Naive thymus-derived CD8-positive, alpha-beta T cell (primary cell): ENCODE measurements around the gene PTGIR. TPM values are rescaled to one million over a fixed set of nuclear protein-coding genes. Genes with fewer than 3 reads are reported as not detected.
A peak's percentile ranks its signal among the peaks of the same experiment; 100 is the strongest.

Source experiments
- ATAC-seq, 2 donors: fragments of 150-1000 bp; cut with Tn5 transposase in 1 of 2; sonication (Bioruptor Pico), chemical (Tn5 transposase) in 1 of 2; 1 replicate in 1 of 2; 2 replicates in 1 of 2; pipeline ENCODE4 v1.10.0; 2021; ENCODE audit warnings: mild to moderate bottlenecking in 2 of 2, moderate library complexity in 2 of 2
- POLR2A ChIA-PET: fragments of 350-600 bp; sonication (Branson Sonifier 250); formaldehyde crosslinking; loops from one replicate; lab custom pipeline; 2021; ENCODE audit warnings: antibody characterized with exemption; lab: Charles Lee
- DNase-seq, 10 donors: peaks; one replicate each; pipeline versions ENCODE4 v3.0.0 to v3.0.0-alpha.2; 2020 to 2022
- H3K27ac Mint-ChIP-seq, 10 donors: one replicate each; pipeline ENCODE4 v1.8.0; 2020 to 2022; ENCODE audit warnings: mild to moderate bottlenecking in 10 of 10, mixed read lengths in 10 of 10, moderate library complexity in 4 of 10, inconsistent platforms in 1 of 10
- H3K27me3 Mint-ChIP-seq, 5 donors: one replicate each; pipeline ENCODE4 v1.8.0; 2021 to 2022; ENCODE audit warnings: mixed read lengths in 5 of 5
- H3K36me3 Mint-ChIP-seq, 3 donors: one replicate each; pipeline ENCODE4 v1.8.0; 2020 to 2022; ENCODE audit warnings: mixed read lengths in 3 of 3, mild to moderate bottlenecking in 2 of 3, inconsistent platforms in 1 of 3
- H3K4me1 Mint-ChIP-seq, 4 donors: one replicate each; pipeline ENCODE4 v1.8.0; 2021 to 2022; ENCODE audit warnings: mixed read lengths in 4 of 4
- H3K4me3 Mint-ChIP-seq, 10 donors: one replicate each; pipeline ENCODE4 v1.8.0; 2020 to 2022; ENCODE audit warnings: mild to moderate bottlenecking in 10 of 10, mixed read lengths in 10 of 10, moderate library complexity in 6 of 10, inconsistent platforms in 1 of 10
- H3K9me3 Mint-ChIP-seq, 9 donors: one replicate each; pipeline ENCODE4 v1.8.0; 2020 to 2022; ENCODE audit warnings: mixed read lengths in 9 of 9, mild to moderate bottlenecking in 3 of 9, inconsistent platforms in 1 of 9, moderate library complexity in 1 of 9
- polyA plus RNA-seq, 3 donors: library from polyadenylated mRNA; unstranded; fragments of 300-500 nt; fragmentation: Illumina TruSeq; gene quantifications; one replicate each; pipeline ENCODE4 v1.2.3, GENCODE V29; 2021
- total RNA-seq, 8 experiments: library from RNA in 2 of 8; stranded (reverse) in 2 of 8; gene quantifications; one replicate each; pipeline ENCODE4 v1.2.3 and lab custom pipeline; 2021 to 2026

PTGIR gene
- under 1 TPM in 1 of 2 experiments, not detected in 1; 0.25 TPM for total RNA-seq
- polyA plus RNA-seq = 1 to 10 TPM in 1 of 3 donors, under 1 TPM in 2; 0.12 to 2.8 (median 0.55) TPM
- total RNA-seq (lab: John Stamatoyannopoulos, UW) = 0.22 to 20.7 (median 1.1) reads per million in 6 experiments

GRCh38 chr19:46624958-46625661 lies at the start of gene PTGIR:
PTGIR (minus strand) TSS chr19:46625089; CDS start chr19:46624225, 864 bp downstream.
- POLR2A ChIA-PET = interaction anchor here (0.6 to 2.0 kb wide), 3 partner anchors 8 to 13 kb away, joined by 3 to 7 read pairs (median 5); no protein-coding TSS in a partner anchor
- peaks cover 0 to 2% (median 0%) of the 10 kb centered on the region in 5 donors for H3K27me3 Mint-ChIP-seq
- ATAC-seq (peak in 1 of 2 donors; percentile 31), DNase-seq (no peak)
- peak within 1 kb of the TSS in 9 of 10 donors; percentile 5 to 89 (median 78) for H3K27ac Mint-ChIP-seq
- no peaks in the 10 kb centered on the region for H3K9me3 Mint-ChIP-seq
- H3K4me3 Mint-ChIP-seq = peak within 1 kb of the TSS; percentile 12 to 79 (median 51)
- peaks cover 23 to 64% (median 53%) of the 10 kb centered on the region in 4 donors for H3K4me1 Mint-ChIP-seq
- H3K36me3 Mint-ChIP-seq = no peaks in the 10 kb centered on the region

- POLR2A ChIA-PET = no interaction called here
- H3K4me1 Mint-ChIP-seq = peaks cover 0 to 2% (median 0%) of the 10 kb centered on the region in 4 donors
- peaks cover 5 to 36% (median 14%) of the 10 kb centered on the region in 3 donors for H3K36me3 Mint-ChIP-seq
- no peaks in the 10 kb centered on the region for H3K27me3 Mint-ChIP-seq
- H3K4me3 Mint-ChIP-seq = no peak overlapping the region
- peaks cover 0 to 15% (median 4%) of the 10 kb centered on the region in 9 donors for H3K9me3 Mint-ChIP-seq
- ATAC-seq (no peak), DNase-seq (no peak)
- peak overlapping the region in 3 of 10 donors; percentile 53 to 82 (median 71) for H3K27ac Mint-ChIP-seq
Observed at GRCh38 chr19:46670813-46671212, 45.9 kb upstream of the PTGIR start.

GRCh38 chr19:46668662-46669061 lies 43.8 kb upstream of the PTGIR start:
- Mint-ChIP-seq H3K4me1 (no peaks in the 10 kb centered on the region), H3K9me3 (peaks cover 0 to 15% (median 4%) of the 10 kb centered on the region in 9 donors), H3K27me3 (no peaks in the 10 kb centered on the region), H3K27ac (no peak overlapping the region), H3K4me3 (no peak overlapping the region), H3K36me3 (peaks cover 5 to 14% (median 10%) of the 10 kb centered on the region in 3 donors)
- ATAC-seq (no peak), DNase-seq (no peak)
- POLR2A ChIA-PET = no interaction called here

- H3K36me3 Mint-ChIP-seq = no peaks in the 10 kb centered on the region
- peaks cover 0 to 3% (median 0%) of the 10 kb centered on the region in 5 donors for H3K27me3 Mint-ChIP-seq
- DNase-seq = no peak
- peaks cover 0 to 4% (median 0%) of the 10 kb centered on the region in 9 donors for H3K9me3 Mint-ChIP-seq
- POLR2A ChIA-PET = interaction anchor here (0.6 to 1.0 kb wide), 2 partner anchors 9 to 134 kb away, joined by 3 read pairs; no protein-coding TSS in a partner anchor
- H3K4me1 Mint-ChIP-seq = peaks cover 8 to 18% (median 15%) of the 10 kb centered on the region in 4 donors
- H3K27ac Mint-ChIP-seq = no peak overlapping the region
- ATAC-seq = no peak
- H3K4me3 Mint-ChIP-seq = no peak overlapping the region
Observed at GRCh38 chr19:46665072-46665471, 40.2 kb upstream of the PTGIR start.

GRCh38 chr19:46661735-46662592 lies 37.1 kb upstream of the PTGIR start:
- POLR2A ChIA-PET = interaction anchor here (0.7 to 2.3 kb wide), 14 partner anchors 11 to 139 kb away, joined by 3 to 27 read pairs (median 6); partner anchors contain the start of genes CALM3 and GNG8
- H3K27me3 Mint-ChIP-seq = peaks cover 7 to 26% (median 13%) of the 10 kb centered on the region in 5 donors
- H3K9me3 Mint-ChIP-seq = no peaks in the 10 kb centered on the region
- ATAC-seq = peak; percentile 45 to 62
- H3K4me3 Mint-ChIP-seq = peak overlapping the region; percentile 80 to 93 (median 84)
- peak; percentile 65 to 85 (median 78) for DNase-seq
- peak overlapping the region; percentile 52 to 97 (median 83) for H3K27ac Mint-ChIP-seq
- no peaks in the 10 kb centered on the region for H3K36me3 Mint-ChIP-seq
- H3K4me1 Mint-ChIP-seq = peaks cover 16 to 31% (median 23%) of the 10 kb centered on the region in 4 donors

- Mint-ChIP-seq H3K4me1 (peaks cover 16 to 31% (median 23%) of the 10 kb centered on the region in 4 donors), H3K27ac (peak within 1 kb of the TSS; percentile 52 to 97 (median 83)), H3K4me3 (peak within 1 kb of the TSS; percentile 80 to 93 (median 84)), H3K27me3 (peaks cover 9 to 31% (median 18%) of the 10 kb centered on the region in 5 donors), H3K36me3 (peaks cover 0 to 3% (median 0%) of the 10 kb centered on the region in 3 donors), H3K9me3 (no peaks in the 10 kb centered on the region)
- DNase-seq = peak; percentile 96 to 100 (median 99)
- ATAC-seq = peak; percentile 89 to 90
- POLR2A ChIA-PET = interaction anchor here (0.6 to 2.3 kb wide), 15 partner anchors 12 to 471 kb away, joined by 3 to 27 read pairs (median 6); partner anchors contain the start of genes CALM3 and GNG8
Observed at GRCh38 chr19:46661020-46661731, 36.3 kb upstream of the PTGIR start, which contains the start of gene DACT3. DACT3 (minus strand) TSS chr19:46661182; CDS start chr19:46661064, 118 bp downstream.

- Mint-ChIP-seq H3K4me1 (peaks cover 16 to 31% (median 23%) of the 10 kb centered on the region in 4 donors), H3K9me3 (no peaks in the 10 kb centered on the region), H3K4me3 (peak overlapping the region in 9 of 10 donors; percentile 52 to 93 (median 82)), H3K36me3 (peaks cover 0 to 3% (median 0%) of the 10 kb centered on the region in 3 donors), H3K27ac (peak overlapping the region in 1 of 10 donors; percentile 75), H3K27me3 (peaks cover 9 to 31% (median 18%) of the 10 kb centered on the region in 5 donors)
- POLR2A ChIA-PET = interaction anchor here (0.8 to 2.3 kb wide), 10 partner anchors 13 to 138 kb away, joined by 3 to 27 read pairs (median 8); partner anchors contain the start of genes CALM3 and GNG8
- DNase-seq (peak in 1 of 10 donors; percentile 8), ATAC-seq (peak in 1 of 2 donors; percentile 28)
Observed at GRCh38 chr19:46660551-46661019, 35.7 kb upstream of the PTGIR start.

GRCh38 chr19:46660008-46660517 lies 35.2 kb upstream of the PTGIR start:
- peaks cover 0 to 3% (median 0%) of the 10 kb centered on the region in 3 donors for H3K36me3 Mint-ChIP-seq
- peaks cover 16 to 31% (median 23%) of the 10 kb centered on the region in 4 donors for H3K4me1 Mint-ChIP-seq
- peaks cover 10 to 36% (median 19%) of the 10 kb centered on the region in 5 donors for H3K27me3 Mint-ChIP-seq
- H3K9me3 Mint-ChIP-seq = no peaks in the 10 kb centered on the region
- POLR2A ChIA-PET = interaction anchor here (1.3 to 1.8 kb wide), 4 partner anchors 15 to 89 kb away, joined by 3 to 10 read pairs (median 6); partner anchors contain the start of gene GNG8
- DNase-seq (no peak), ATAC-seq (no peak)
- peak overlapping the region in 6 of 10 donors; percentile 13 to 58 (median 30) for H3K27ac Mint-ChIP-seq
- H3K4me3 Mint-ChIP-seq = peak overlapping the region; percentile 52 to 84 (median 78)

- Mint-ChIP-seq H3K27me3 (peaks cover 11 to 42% (median 20%) of the 10 kb centered on the region in 5 donors), H3K9me3 (no peaks in the 10 kb centered on the region), H3K4me3 (peak overlapping the region; percentile 47 to 84 (median 78)), H3K36me3 (peaks cover 0 to 3% (median 0%) of the 10 kb centered on the region in 3 donors), H3K27ac (peak overlapping the region in 6 of 10 donors; percentile 13 to 58 (median 30)), H3K4me1 (peaks cover 18 to 31% (median 23%) of the 10 kb centered on the region in 4 donors)
- DNase-seq (peak in 2 of 10 donors; percentile 19 to 20), ATAC-seq (no peak)
- POLR2A ChIA-PET = interaction anchor here (0.8 to 1.6 kb wide), 3 partner anchors 15 to 89 kb away, joined by 3 to 4 read pairs (median 3); no protein-coding TSS in a partner anchor
Observed at GRCh38 chr19:46659151-46660007, 34.5 kb upstream of the PTGIR start.

GRCh38 chr19:46656541-46656940 lies 31.7 kb upstream of the PTGIR start:
- Mint-ChIP-seq H3K4me3 (no peak overlapping the region), H3K9me3 (no peaks in the 10 kb centered on the region), H3K27ac (no peak overlapping the region), H3K36me3 (peaks cover 0 to 3% (median 0%) of the 10 kb centered on the region in 3 donors), H3K27me3 (peaks cover 14 to 66% (median 25%) of the 10 kb centered on the region in 5 donors), H3K4me1 (peaks cover 12 to 22% (median 15%) of the 10 kb centered on the region in 4 donors)
- POLR2A ChIA-PET = interaction anchor here (0.5 to 1.1 kb wide), 3 partner anchors 9 to 977 kb away, joined by 3 to 4 read pairs (median 4); no protein-coding TSS in a partner anchor
- DNase-seq = no peak
- ATAC-seq = no peak
